Stimulated activated CD4-positive, alpha-beta T cell treated with anti-CD3 and anti-CD28 coated beads, Interleukin-4, amount 100 ng/mL, for 1 hour (primary cell): ENCODE results near the gene DGKE.

ENCODE experiments used
- DNase-seq: peaks from one replicate; pipeline ENCODE4 v3.0.0-alpha.2; 2020

The DGKE gene

GRCh38 chr17:56833809-56834379 is at the start of gene DGKE, which contains the start of gene C17orf67:
Gene DGKE (plus strand): TSS chr17:56834151. CDS start chr17:56834796, 645 bp downstream.
Gene C17orf67 (minus strand): TSS chr17:56833920. CDS start chr17:56815810, 18,110 bp downstream.
- peak; percentile 99 for DNase-seq

DNA sequence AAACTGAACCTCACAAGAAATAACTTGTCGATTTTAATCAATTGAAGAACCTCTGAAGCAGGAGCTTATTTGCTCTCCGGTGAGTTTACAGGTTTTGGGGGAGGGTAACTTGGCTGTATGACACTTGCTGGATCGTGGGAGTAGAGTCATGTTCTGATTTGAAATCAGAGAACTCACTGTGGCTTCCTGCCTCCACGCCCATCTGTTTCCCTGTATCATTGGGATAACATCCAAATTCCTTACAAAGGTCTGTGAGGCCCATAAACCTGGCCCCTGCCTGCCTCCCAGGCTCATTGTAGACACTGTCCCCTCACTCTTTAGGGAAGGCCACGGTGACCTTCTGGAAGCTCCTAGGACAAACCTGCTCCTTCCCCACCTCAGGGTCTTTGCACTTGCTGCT is 48.5 kb upstream of the DGKE start:
- no peak for DNase-seq

- no peak for DNase-seq
These were observed 47.8 kb upstream of the DGKE start for GRCh38 chr17:56785997-56786680.

- peak; percentile 46 for DNase-seq
These were observed 46.9 kb upstream of the DGKE start for GRCh38 chr17:56786989-56787482.

GRCh38 chr17:56792267-56792666 is 41.7 kb upstream of the DGKE start:
- no peak for DNase-seq

DNA sequence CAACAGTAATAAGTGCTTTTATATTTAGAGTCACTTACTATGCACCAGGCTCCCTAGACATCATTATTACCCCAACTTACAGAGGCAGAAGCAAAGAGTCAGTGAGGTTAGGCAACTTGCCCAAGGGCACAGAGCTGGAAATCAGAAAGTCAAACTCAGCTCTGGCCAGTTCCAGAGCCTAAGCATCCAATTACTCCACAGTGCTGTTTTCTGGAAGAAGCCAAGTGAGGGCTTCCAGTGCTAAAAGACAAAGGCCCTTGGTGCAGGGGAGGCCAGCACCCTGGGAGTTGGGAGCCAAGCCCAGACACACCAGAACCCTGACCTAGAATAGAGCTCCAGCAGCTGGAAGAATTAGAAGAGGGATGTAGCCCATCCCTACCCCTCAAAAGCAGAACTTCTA is 40.4 kb upstream of the DGKE start:
- DNase-seq = no peak

- DNase-seq = no peak
These were observed 40.0 kb upstream of the DGKE start for GRCh38 chr17:56793957-56794356.

DNA sequence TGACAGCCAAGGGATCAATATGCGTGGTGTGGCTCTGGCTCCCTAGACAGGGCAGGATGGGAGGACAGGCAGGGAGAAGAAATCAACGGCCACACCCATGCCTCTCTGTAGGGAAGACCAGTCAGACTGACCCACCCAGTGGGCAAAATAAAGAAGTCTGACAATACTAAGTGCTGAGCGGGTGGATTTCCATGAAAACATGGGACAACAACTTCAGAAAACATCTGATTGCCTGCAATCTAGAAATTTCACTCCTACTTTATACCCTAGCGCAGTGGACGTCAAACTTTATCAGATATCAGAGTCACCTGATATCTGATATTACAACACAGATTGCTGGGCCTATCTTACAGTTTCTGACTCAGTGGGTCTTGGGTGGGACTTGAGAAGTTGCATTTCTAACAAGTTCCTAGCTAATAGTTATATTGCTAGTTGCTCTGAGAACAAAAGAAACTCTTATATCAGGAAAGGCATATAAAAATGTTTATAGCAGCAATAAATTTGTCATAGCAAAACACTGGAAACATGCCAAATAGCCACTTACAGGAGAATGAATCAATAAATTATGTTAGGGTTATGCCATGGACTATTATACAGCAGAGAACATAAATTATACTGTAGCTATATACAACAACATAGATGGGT is 38.6 kb upstream of the DGKE start:
- DNase-seq = no peak

DNA sequence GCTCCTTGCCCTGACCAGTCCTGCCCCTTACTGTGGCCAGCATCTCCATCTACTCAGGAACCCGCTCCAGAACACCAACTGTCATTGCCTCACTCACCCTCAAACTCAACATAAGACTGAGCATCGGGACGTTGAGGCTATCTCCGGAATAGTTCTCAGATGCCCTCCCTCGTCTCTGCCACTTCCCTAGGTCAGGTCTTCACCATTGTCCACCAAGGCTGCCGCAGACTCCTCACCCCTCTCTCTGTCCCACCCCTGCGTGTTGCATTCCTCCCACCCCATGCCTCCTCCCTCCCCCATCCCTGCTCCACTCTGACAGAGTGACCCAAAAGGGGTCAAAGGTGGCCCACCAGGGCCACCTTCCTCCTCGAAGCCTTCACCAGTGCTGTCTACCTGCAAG is 37.4 kb upstream of the DGKE start:
- DNase-seq = no peak

DNA sequence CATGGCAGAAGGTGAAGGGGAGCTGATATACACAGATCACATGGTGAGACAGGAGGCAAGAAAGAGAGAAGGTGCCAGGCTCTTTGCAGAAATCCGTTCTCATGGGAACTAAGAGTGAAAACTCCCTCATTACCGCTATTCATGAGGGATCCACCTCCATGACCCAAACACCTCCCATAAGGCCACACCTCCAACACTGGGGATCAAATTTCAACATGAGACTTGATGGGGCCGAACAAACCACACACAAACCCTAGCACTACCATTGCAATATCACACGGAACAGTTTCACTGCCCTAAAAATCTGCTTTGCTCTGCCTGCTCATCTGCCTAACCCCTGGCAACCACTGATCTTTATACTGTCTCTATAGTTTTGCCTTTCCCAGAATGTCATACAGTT is 35.0 kb upstream of the DGKE start:
- no peak for DNase-seq

DNA sequence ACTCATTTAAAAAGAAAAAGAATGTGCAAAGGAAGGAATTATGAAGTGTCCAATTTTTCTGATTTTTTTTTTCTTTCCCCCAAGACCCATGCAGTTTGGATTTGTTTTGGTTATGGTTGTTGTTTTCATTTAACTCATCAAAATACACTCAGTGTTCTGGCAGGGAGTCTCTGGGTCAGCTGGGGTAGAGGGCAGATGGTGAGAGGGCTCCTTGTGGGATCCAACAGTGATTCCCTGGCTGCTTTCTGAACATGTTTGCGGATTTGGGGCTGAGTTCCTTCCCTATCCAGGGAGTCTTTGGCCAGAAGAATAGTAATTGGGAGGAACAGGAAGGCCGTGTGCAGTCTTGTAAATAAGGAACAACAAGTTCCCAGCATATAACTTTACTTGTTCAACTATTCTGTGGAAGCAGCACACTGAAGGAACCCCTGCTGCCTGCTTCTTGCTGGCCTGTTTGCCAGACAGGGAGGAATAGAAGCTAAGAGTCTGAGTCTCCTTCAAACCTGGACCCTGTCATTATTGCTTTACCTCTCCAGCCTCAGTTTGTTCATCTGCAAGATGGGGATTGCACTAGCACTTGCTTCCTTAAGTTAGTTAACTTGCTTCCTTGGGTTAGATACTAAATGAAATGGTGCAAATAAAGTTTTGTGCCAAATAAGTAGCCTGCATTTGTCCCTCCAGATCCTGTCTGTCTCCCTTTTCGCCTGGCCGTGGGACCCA is 32.3 kb upstream of the DGKE start:
- DNase-seq = no peak

DNA sequence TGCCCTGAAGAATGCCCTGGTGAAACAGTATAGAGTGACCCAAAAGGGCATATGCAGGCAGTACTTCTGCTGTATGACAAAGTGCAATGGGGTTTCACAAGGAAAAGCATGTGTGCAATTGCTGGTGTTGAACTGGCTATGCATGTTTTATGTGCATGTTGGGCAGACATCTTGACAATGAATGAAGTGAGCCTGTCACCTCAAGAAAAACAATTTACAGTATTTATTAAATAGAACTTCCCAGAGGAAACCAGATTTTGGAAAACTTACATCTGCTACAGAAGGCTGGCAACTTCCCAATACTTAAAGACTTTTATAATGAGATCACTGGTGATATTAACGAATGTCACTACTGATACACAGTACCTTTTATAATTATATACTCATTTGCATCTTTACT is 30.9 kb upstream of the DGKE start:
- no peak for DNase-seq

- no peak for DNase-seq
These were observed 29.5 kb upstream of the DGKE start for GRCh38 chr17:56804454-56804853.

GRCh38 chr17:56806949-56807348 is 27.0 kb upstream of the DGKE start:
- DNase-seq = no peak

- DNase-seq = no peak
These were observed 26.2 kb upstream of the DGKE start for GRCh38 chr17:56807723-56808122.

DNA sequence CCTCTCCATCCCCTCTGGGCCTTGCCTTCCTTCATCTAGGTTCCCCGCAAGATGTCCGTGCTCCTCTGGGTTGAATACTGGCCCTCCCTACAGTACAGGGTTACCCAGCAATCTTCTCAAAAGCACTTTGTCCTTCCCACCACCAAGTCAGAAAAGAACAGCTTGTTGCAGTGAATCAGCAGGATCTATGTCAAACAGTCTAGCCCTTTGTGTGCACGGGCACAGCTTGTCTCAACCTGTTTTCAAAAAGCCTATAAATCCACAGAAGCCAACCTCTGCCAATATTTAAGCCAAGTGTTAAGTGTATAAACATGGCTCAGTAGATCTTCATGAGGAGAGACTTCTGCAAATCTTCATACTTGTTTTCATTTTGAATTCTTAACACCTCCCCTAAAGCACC is 25.4 kb upstream of the DGKE start:
- no peak for DNase-seq

- no peak for DNase-seq
These were observed 24.7 kb upstream of the DGKE start for GRCh38 chr17:56809106-56809819.

GRCh38 chr17:56809820-56810179 is 24.2 kb upstream of the DGKE start:
- DNase-seq = no peak

- no peak for DNase-seq
These were observed 23.6 kb upstream of the DGKE start for GRCh38 chr17:56810343-56810742.

GRCh38 chr17:56810891-56811775 is 22.8 kb upstream of the DGKE start:
- no peak for DNase-seq

GRCh38 chr17:56812901-56813388 is 21.0 kb upstream of the DGKE start:
- DNase-seq = no peak

DNA sequence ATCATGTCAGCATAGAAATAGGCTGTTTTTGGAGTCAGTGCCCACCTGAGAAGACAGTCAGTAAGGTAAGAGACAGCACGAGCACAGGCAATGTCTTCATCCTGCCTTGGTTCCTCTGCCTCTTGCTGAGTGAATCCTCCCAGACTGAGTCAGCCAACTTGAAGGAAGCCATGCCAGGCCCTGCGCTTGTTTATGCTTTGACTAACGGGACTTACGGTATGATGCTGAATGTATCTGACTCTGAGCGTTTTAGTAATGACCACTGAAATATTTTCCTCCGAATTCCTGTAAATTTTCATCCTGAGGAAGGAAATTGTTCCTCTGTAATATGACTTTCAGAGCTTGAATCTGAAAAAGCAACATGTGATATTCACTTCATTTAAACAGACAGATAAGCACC is 18.2 kb upstream of the DGKE start:
- DNase-seq = no peak
